HepG2 (cell line): Measurements from ENCODE around the gene RPS5. TPM values are rescaled to one million over a fixed set of nuclear protein-coding genes. Genes with fewer than 3 reads are reported as not detected.
A peak's percentile ranks its signal among the peaks of the same experiment; 100 is the strongest.

Source experiments
- DR1 ChIP-seq: sonication (generic); formaldehyde crosslinking; IDR thresholded peaks from 2 replicates; pipeline ENCODE4 v1.8.0; 2021; ENCODE audit warnings: mild to moderate bottlenecking, missing genetic modification reagents, inconsistent platforms
- MXD1 ChIP-seq: sonication (generic); formaldehyde crosslinking; IDR thresholded peaks from 2 replicates; pipeline ENCODE4 v1.4.0; 2020; ENCODE audit warnings: mild to moderate bottlenecking, missing genetic modification reagents
- NAIF1 ChIP-seq: sonication (generic); formaldehyde crosslinking; IDR thresholded peaks from 2 replicates; pipeline ENCODE4 v1.5.0; 2020; ENCODE audit warnings: mild to moderate bottlenecking, missing genetic modification reagents, borderline replicate concordance
- NR0B2 ChIP-seq: sonication (generic); formaldehyde crosslinking; IDR thresholded peaks from 2 replicates; pipeline ENCODE4 v1.4.0; 2020; ENCODE audit warnings: mild to moderate bottlenecking, missing genetic modification reagents
- RBAK ChIP-seq: sonication (generic); formaldehyde crosslinking; IDR thresholded peaks from 2 replicates; pipeline ENCODE4 v1.5.1; 2020; ENCODE audit warnings: mild to moderate bottlenecking, missing genetic modification reagents
- SRF ChIP-seq: IDR thresholded peaks from 2 replicates; pipeline ENCODE4 v1.6.1; 2011; ENCODE audit warnings: mild to moderate bottlenecking, low read depth, low read length, moderate library complexity
- TMF1 ChIP-seq: sonication (generic); formaldehyde crosslinking; IDR thresholded peaks from 2 replicates; pipeline ENCODE4 v1.8.1; 2022; ENCODE audit warnings: low read depth, missing genetic modification reagents
- ZNF10 ChIP-seq: sonication (generic); formaldehyde crosslinking; IDR thresholded peaks from 2 replicates; pipeline ENCODE4 v1.4.0; 2020; ENCODE audit warnings: mild to moderate bottlenecking, low read depth, missing genetic modification reagents, borderline replicate concordance
- ZNF543 ChIP-seq: sonication (generic); formaldehyde crosslinking; IDR thresholded peaks from 2 replicates; pipeline ENCODE4 v1.4.0; 2020; ENCODE audit warnings: mild to moderate bottlenecking, missing genetic modification reagents
- ZNF569 ChIP-seq: sonication (generic); formaldehyde crosslinking; IDR thresholded peaks from 2 replicates; pipeline ENCODE4 v1.5.0; 2020; ENCODE audit warnings: mild to moderate bottlenecking, missing genetic modification reagents, moderate library complexity, borderline replicate concordance
- ZNF570 ChIP-seq: sonication (generic); formaldehyde crosslinking; IDR thresholded peaks from 2 replicates; pipeline ENCODE4 v1.4.0; 2020; ENCODE audit warnings: mild to moderate bottlenecking, missing genetic modification reagents, borderline replicate concordance
- ZNF619 ChIP-seq: sonication (generic); formaldehyde crosslinking; IDR thresholded peaks from 2 replicates; pipeline ENCODE4 v1.4.0; 2020; ENCODE audit warnings: mild to moderate bottlenecking, missing genetic modification reagents
- ZNF766 ChIP-seq: sonication (generic); formaldehyde crosslinking; IDR thresholded peaks from 2 replicates; pipeline ENCODE4 v1.5.0; 2020; ENCODE audit warnings: missing genetic modification reagents, borderline replicate concordance
- ZZZ3 ChIP-seq: sonication (generic); formaldehyde crosslinking; IDR thresholded peaks from 2 replicates; pipeline ENCODE4 v1.4.0; 2020; ENCODE audit warnings: missing genetic modification reagents, mild to moderate bottlenecking, borderline replicate concordance
- polyA plus RNA-seq, 8 experiments: library from polyadenylated mRNA; depleted of rRNA in 3 of 8; stranded (reverse) in 7 of 8; unstranded in 1 of 8; fragments of >200 nt; fragmentation: Illumina TruSeq in 4 of 8; extraction: Trizol in 4 of 8; gene quantifications; 2 replicates each; pipeline versions ENCODE4 v1.2.1 to v1.2.3, GENCODE V29; 2011 to 2016; ENCODE audit warnings: low read depth in 4 of 8, missing spikeins in 1 of 8, mixed read lengths in 1 of 8; ENCODE audit not compliant: insufficient read depth in 1 of 8
- total RNA-seq, 5 experiments: library from RNA; depleted of rRNA; stranded (reverse); fragments of >200 nt; fragmentation: Illumina TruSeq; extraction: Trizol; gene quantifications; 2 replicates each; pipeline ENCODE4 v1.2.3, GENCODE V29; 2016; ENCODE audit warnings: low read depth in 1 of 5
- TF ChIP-seq, protein P1 (sequence below): sonication (generic); IDR thresholded peaks from 2 replicates; pipeline ENCODE4 v1.6.1; 2016; ENCODE audit warnings: low read depth, borderline replicate concordance
- TF ChIP-seq, protein P2 (sequence below): sonication (generic); formaldehyde crosslinking; IDR thresholded peaks from 2 replicates; pipeline ENCODE4 v1.4.0; 2020; ENCODE audit warnings: mild to moderate bottlenecking, missing genetic modification reagents
- TF ChIP-seq, protein P3 (sequence below): sonication (generic); formaldehyde crosslinking; IDR thresholded peaks from 2 replicates; pipeline ENCODE4 v1.5.0; 2020; ENCODE audit warnings: mild to moderate bottlenecking, missing genetic modification reagents, borderline replicate concordance

The RPS5 gene
- total and polyA plus RNA-seq, 2 of the 13 experiments (the other 11 are each of a cell fraction or from before 2014, with no cell fraction given): 1,544 to 4,408 TPM

- peak; percentile 87 for TF ChIP-seq NR0B2 (CRISPR knock-in tag)
- no peak for TF ChIP-seq ZZZ3 (CRISPR knock-in tag)
- TF ChIP-seq SRF: peak; percentile 71; the same call in 1 of the 2 replicates
- TF ChIP-seq ZNF10 (CRISPR knock-in tag): no peak
- TF ChIP-seq, protein P1, sequence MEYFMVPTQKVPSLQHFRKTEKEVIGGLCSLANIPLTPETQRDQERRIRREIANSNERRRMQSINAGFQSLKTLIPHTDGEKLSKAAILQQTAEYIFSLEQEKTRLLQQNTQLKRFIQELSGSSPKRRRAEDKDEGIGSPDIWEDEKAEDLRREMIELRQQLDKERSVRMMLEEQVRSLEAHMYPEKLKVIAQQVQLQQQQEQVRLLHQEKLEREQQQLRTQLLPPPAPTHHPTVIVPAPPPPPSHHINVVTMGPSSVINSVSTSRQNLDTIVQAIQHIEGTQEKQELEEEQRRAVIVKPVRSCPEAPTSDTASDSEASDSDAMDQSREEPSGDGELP: peak; percentile 18; the same call in 1 of the 2 replicates
- no peak for TF ChIP-seq ZNF569
- peak; percentile 89; the same call in 1 of the 2 replicates for TF ChIP-seq ZNF543 (CRISPR knock-in tag)
- TF ChIP-seq NAIF1 (CRISPR knock-in tag): peak; percentile 98
- TF ChIP-seq, protein P2, sequence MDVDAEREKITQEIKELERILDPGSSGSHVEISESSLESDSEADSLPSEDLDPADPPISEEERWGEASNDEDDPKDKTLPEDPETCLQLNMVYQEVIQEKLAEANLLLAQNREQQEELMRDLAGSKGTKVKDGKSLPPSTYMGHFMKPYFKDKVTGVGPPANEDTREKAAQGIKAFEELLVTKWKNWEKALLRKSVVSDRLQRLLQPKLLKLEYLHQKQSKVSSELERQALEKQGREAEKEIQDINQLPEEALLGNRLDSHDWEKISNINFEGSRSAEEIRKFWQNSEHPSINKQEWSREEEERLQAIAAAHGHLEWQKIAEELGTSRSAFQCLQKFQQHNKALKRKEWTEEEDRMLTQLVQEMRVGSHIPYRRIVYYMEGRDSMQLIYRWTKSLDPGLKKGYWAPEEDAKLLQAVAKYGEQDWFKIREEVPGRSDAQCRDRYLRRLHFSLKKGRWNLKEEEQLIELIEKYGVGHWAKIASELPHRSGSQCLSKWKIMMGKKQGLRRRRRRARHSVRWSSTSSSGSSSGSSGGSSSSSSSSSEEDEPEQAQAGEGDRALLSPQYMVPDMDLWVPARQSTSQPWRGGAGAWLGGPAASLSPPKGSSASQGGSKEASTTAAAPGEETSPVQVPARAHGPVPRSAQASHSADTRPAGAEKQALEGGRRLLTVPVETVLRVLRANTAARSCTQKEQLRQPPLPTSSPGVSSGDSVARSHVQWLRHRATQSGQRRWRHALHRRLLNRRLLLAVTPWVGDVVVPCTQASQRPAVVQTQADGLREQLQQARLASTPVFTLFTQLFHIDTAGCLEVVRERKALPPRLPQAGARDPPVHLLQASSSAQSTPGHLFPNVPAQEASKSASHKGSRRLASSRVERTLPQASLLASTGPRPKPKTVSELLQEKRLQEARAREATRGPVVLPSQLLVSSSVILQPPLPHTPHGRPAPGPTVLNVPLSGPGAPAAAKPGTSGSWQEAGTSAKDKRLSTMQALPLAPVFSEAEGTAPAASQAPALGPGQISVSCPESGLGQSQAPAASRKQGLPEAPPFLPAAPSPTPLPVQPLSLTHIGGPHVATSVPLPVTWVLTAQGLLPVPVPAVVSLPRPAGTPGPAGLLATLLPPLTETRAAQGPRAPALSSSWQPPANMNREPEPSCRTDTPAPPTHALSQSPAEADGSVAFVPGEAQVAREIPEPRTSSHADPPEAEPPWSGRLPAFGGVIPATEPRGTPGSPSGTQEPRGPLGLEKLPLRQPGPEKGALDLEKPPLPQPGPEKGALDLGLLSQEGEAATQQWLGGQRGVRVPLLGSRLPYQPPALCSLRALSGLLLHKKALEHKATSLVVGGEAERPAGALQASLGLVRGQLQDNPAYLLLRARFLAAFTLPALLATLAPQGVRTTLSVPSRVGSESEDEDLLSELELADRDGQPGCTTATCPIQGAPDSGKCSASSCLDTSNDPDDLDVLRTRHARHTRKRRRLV (CRISPR knock-in tag): 0 out of 2 replicates have a peak, but pooled peaks have one; percentile 40
- 0 out of 2 replicates have a peak, but pooled peaks have one; percentile 71 for TF ChIP-seq ZNF570 (CRISPR knock-in tag)
- peak; percentile 90 for TF ChIP-seq TMF1 (CRISPR knock-in tag)
- peak; percentile 52; the same call in 1 of the 2 replicates for TF ChIP-seq ZNF619
- TF ChIP-seq ZNF766 (CRISPR knock-in tag): peak; percentile 68; the same call in 1 of the 2 replicates
- peak; percentile 77 for TF ChIP-seq DR1 (CRISPR knock-in tag)
- peak; percentile 86 for TF ChIP-seq MXD1 (CRISPR knock-in tag)
- TF ChIP-seq, protein P3, sequence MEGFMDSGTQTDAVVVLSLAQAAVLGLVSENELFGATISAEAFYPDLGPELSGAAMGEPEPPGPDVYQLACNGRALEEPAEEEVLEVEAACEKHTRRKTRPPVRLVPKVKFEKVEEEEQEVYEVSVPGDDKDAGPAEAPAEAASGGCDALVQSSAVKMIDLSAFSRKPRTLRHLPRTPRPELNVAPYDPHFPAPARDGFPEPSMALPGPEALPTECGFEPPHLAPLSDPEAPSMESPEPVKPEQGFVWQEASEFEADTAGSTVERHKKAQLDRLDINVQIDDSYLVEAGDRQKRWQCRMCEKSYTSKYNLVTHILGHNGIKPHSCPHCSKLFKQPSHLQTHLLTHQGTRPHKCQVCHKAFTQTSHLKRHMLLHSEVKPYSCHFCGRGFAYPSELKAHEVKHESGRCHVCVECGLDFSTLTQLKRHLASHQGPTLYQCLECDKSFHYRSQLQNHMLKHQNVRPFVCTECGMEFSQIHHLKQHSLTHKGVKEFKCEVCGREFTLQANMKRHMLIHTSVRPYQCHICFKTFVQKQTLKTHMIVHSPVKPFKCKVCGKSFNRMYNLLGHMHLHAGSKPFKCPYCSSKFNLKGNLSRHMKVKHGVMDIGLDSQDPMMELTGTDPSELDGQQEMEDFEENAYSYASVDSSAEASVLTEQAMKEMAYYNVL (CRISPR knock-in tag): peak; percentile 87
- TF ChIP-seq RBAK (CRISPR knock-in tag): no peak
Observed at GRCh38 chr19:58380662-58381459, 6.2 kb upstream of the RPS5 start, which contains the start of gene ZNF837 (continued).
